ENCODE measurements around the gene IRAK2. TPM values are rescaled to one million over a fixed set of nuclear protein-coding genes. Genes with fewer than 3 reads are reported as not detected.

Gene IRAK2
- total RNA-seq, 4 donors from 2014 or later = 0.29 to 8.7 (median 3.7) TPM

- DNase-seq = no peak
- no peak overlapping the region for H3K27ac ChIP-seq
- intact Hi-C loops (cut with DNase I; ENCODE audit: low total_unique reads) = no loop called here
- H3K27me3 ChIP-seq = no peaks in the 10 kb centered on the region
- no peaks in the 10 kb centered on the region for H3K9me3 ChIP-seq
- H3K4me3 ChIP-seq = no peak overlapping the region
- TF ChIP-seq POLR2A (IDR thresholded peaks at IDR 0.05) = no peak
- TF ChIP-seq CTCF (IDR thresholded peaks at IDR 0.05) = no peak
- peaks cover 0 to 14% of the 10 kb centered on the region in 2 donors for H3K4me1 ChIP-seq
- no peaks in the 10 kb centered on the region for H3K36me3 ChIP-seq
Measured at GRCh38 chr3:10277115-10277625, 112.5 kb downstream of the IRAK2 start.

GRCh38 chr3:10278501-10278900 lies 113.8 kb downstream of the IRAK2 start:
- H3K27me3 ChIP-seq = no peaks in the 10 kb centered on the region
- TF ChIP-seq CTCF (IDR thresholded peaks at IDR 0.05) = no peak
- no peak for TF ChIP-seq POLR2A (IDR thresholded peaks at IDR 0.05)
- H3K4me1 ChIP-seq = peaks cover 0 to 7% of the 10 kb centered on the region in 2 donors
- no peak overlapping the region for H3K27ac ChIP-seq
- intact Hi-C loops (cut with DNase I; ENCODE audit: low total_unique reads) = no loop called here
- H3K4me3 ChIP-seq = no peak overlapping the region
- no peak for DNase-seq
- H3K36me3 ChIP-seq = no peaks in the 10 kb centered on the region
- H3K9me3 ChIP-seq = no peaks in the 10 kb centered on the region

- TF ChIP-seq POLR2A (IDR thresholded peaks at IDR 0.05) = no peak
- TF ChIP-seq CTCF (IDR thresholded peaks at IDR 0.05) = no peak
- no peak for DNase-seq
- Histone ChIP-seq H3K9me3 (no peaks in the 10 kb centered on the region), H3K4me1 (no peaks in the 10 kb centered on the region), H3K4me3 (no peak overlapping the region), H3K27ac (no peak overlapping the region), H3K27me3 (no peaks in the 10 kb centered on the region), H3K36me3 (no peaks in the 10 kb centered on the region)
- intact Hi-C loops (cut with DNase I; ENCODE audit: low total_unique reads) = no loop called here
Measured at GRCh38 chr3:10279384-10280176, 114.9 kb downstream of the IRAK2 start.

GRCh38 chr3:10280177-10280529 lies 115.4 kb downstream of the IRAK2 start:
- Histone ChIP-seq H3K27ac (no peak overlapping the region), H3K36me3 (no peaks in the 10 kb centered on the region), H3K27me3 (no peaks in the 10 kb centered on the region), H3K4me1 (no peaks in the 10 kb centered on the region), H3K9me3 (no peaks in the 10 kb centered on the region), H3K4me3 (no peak overlapping the region)
- intact Hi-C loops (cut with DNase I; ENCODE audit: low total_unique reads) = no loop called here
- TF ChIP-seq POLR2A (IDR thresholded peaks at IDR 0.05) (no peak), CTCF (IDR thresholded peaks at IDR 0.05) (no peak)
- no peak for DNase-seq

GRCh38 chr3:10280571-10280970 lies 115.9 kb downstream of the IRAK2 start:
- H3K27me3 ChIP-seq = no peaks in the 10 kb centered on the region
- DNase-seq = no peak
- H3K9me3 ChIP-seq = no peaks in the 10 kb centered on the region
- intact Hi-C loops (cut with DNase I; ENCODE audit: low total_unique reads) = no loop called here
- TF ChIP-seq POLR2A (IDR thresholded peaks at IDR 0.05) (no peak), CTCF (IDR thresholded peaks at IDR 0.05) (no peak)
- H3K36me3 ChIP-seq = no peaks in the 10 kb centered on the region
- H3K27ac ChIP-seq = no peak overlapping the region
- no peaks in the 10 kb centered on the region for H3K4me1 ChIP-seq
- H3K4me3 ChIP-seq = no peak overlapping the region

Data from uterus (tissue), 4 donors.